PC-9 (cell line): ENCODE data around the gene INPP5A.

Source experiments
- EZH2 ChIP-seq: fragments of 200-600 bp; sonication (generic); IDR thresholded peaks from 2 replicates; pipeline ENCODE4 v1.8.0; 2017; ENCODE audit warnings: antibody characterized with exemption, low read depth
- TF ChIP-seq, protein P1 (sequence below): fragments of 200-600 bp; sonication (generic); conservative IDR thresholded peaks from 2 replicates; pipeline ENCODE4 v1.6.1; 2017; ENCODE audit warnings: mixed run types, antibody characterized with exemption, mild to moderate bottlenecking, moderate library complexity

DNA sequence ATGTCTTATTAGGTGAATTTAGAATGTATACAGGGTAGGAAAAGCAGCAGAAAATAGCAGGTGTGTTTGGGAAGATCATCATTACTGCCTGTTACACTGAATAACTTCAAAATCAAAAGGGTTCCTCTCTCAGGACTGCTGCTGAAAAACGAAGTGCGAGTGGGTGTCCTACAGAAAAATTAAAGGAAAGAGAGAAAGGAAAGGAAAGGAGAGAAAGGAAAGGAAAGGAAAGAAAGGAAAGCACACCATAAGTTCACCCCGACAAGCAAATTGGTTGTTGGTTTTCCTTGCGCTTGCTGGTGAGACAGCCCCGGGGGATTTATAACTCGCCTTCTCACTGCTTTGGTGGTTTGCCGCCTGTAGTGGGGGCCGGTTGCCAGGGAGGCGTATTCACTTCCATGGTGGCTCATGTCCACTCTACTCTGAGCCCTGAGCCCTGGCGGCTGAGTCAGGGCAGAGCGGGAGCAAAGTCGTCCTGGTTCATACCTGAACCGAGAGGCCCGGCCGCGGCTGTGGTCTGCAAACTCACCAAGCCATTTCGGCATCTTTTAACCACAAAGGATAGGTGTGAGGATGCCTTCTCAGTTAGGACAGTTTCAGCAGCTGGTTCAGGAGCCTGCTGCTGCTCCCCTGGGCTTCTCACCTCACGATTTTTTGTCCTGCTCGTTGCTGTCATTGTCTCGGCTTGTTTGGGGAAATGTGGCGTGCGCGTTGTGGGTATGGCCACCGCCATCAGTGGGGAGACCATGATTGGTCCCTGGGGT is 26.1 kb downstream of the INPP5A start:
- TF ChIP-seq, protein P1, sequence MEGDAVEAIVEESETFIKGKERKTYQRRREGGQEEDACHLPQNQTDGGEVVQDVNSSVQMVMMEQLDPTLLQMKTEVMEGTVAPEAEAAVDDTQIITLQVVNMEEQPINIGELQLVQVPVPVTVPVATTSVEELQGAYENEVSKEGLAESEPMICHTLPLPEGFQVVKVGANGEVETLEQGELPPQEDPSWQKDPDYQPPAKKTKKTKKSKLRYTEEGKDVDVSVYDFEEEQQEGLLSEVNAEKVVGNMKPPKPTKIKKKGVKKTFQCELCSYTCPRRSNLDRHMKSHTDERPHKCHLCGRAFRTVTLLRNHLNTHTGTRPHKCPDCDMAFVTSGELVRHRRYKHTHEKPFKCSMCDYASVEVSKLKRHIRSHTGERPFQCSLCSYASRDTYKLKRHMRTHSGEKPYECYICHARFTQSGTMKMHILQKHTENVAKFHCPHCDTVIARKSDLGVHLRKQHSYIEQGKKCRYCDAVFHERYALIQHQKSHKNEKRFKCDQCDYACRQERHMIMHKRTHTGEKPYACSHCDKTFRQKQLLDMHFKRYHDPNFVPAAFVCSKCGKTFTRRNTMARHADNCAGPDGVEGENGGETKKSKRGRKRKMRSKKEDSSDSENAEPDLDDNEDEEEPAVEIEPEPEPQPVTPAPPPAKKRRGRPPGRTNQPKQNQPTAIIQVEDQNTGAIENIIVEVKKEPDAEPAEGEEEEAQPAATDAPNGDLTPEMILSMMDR = no peak
- TF ChIP-seq EZH2 = no peak
